Natural killer cell (primary cell): ENCODE results near the gene ENGASE. TPM values are rescaled to one million over a fixed set of nuclear protein-coding genes. Genes with fewer than 3 reads are reported as not detected.

Source experiments
- ATAC-seq, 3 donors: fragments of 150-1000 bp in 2 of 3; fragments of 200-7000 bp in 1 of 3; cut with Tn5 transposase; 1 replicate in 1 of 3; 2 replicates in 2 of 3; pipeline ENCODE4 v1.10.0; 2021; ENCODE audit warnings: mild to moderate bottlenecking in 2 of 3, moderate library complexity in 2 of 3
- DNase-seq, 2 donors: peaks; one replicate each; pipeline versions ENCODE4 v3.0.0 to v3.0.0-alpha.2; 2013 to 2021; ENCODE audit warnings: mixed read lengths in 1 of 2
- H3K27ac ChIP-seq: one replicate; pipeline ENCODE4 v1.5.1; 2013; ENCODE audit warnings: mild to moderate bottlenecking, low read length
- H3K27me3 ChIP-seq: one replicate; pipeline ENCODE4 v1.6.1; 2013; ENCODE audit warnings: low read length; ENCODE audit not compliant: control insufficient read depth, insufficient read depth
- H3K36me3 ChIP-seq: one replicate; pipeline ENCODE4 v1.6.1; 2013; ENCODE audit warnings: low read length; ENCODE audit not compliant: control insufficient read depth, insufficient read depth
- H3K4me1 ChIP-seq: one replicate; pipeline ENCODE4 v1.6.1; 2013; ENCODE audit warnings: low read length; ENCODE audit not compliant: control insufficient read depth, insufficient read depth
- H3K4me3 ChIP-seq: one replicate; pipeline ENCODE4 v1.5.1; 2013; ENCODE audit warnings: low read length
- H3K9me3 ChIP-seq: one replicate; pipeline ENCODE4 v1.6.1; 2013; ENCODE audit warnings: low read length; ENCODE audit not compliant: control insufficient read depth, insufficient read depth
- H3K27ac Mint-ChIP-seq, 2 donors: one replicate each; pipeline ENCODE4 v1.8.0; 2022; ENCODE audit warnings: mild to moderate bottlenecking in 2 of 2, mixed read lengths in 2 of 2, moderate library complexity in 1 of 2
- H3K27me3 Mint-ChIP-seq, 2 donors: one replicate each; pipeline ENCODE4 v1.8.0; 2022; ENCODE audit warnings: low read depth in 2 of 2, mixed read lengths in 2 of 2
- H3K36me3 Mint-ChIP-seq: one replicate; pipeline ENCODE4 v1.8.0; 2022; ENCODE audit warnings: mixed read lengths
- H3K4me1 Mint-ChIP-seq, 2 donors: one replicate each; pipeline ENCODE4 v1.8.0; 2022; ENCODE audit warnings: mixed read lengths in 2 of 2
- H3K4me3 Mint-ChIP-seq: one replicate; pipeline ENCODE4 v1.8.0; 2022; ENCODE audit warnings: mild to moderate bottlenecking, moderate library complexity, mixed read lengths
- H3K9me3 Mint-ChIP-seq, 2 donors: one replicate each; pipeline ENCODE4 v1.8.0; 2022; ENCODE audit warnings: mixed read lengths in 2 of 2
- WGBS: methylation state at CpG from one replicate; pipeline ENCODE4 v1.1.7; 2013; ENCODE audit warnings: missing lambda C conversion rate; ENCODE audit not compliant: insufficient coverage; 5-methylcytosine and 5-hydroxymethylcytosine counted together
- intact Hi-C: fragments of 100-400 bp; cut with micrococcal nuclease; formaldehyde crosslinking; loops from one replicate; pipeline ENCODE4 v1.14.2; 2022
- total RNA-seq, 4 donors: library from RNA; stranded (reverse); fragments of 120-200 nt in 1 of 4; gene quantifications; one replicate each; pipeline versions ENCODE4 v1.2.3 to v1.2.4, GENCODE V29; 2013 to 2022
- TF ChIP-seq, protein P1 (sequence below): fragments of 200-600 bp; IDR thresholded peaks from one replicate; pipeline ENCODE4 v1.8.0; 2022; ENCODE audit warnings: antibody characterized with exemption

Gene ENGASE
- total RNA-seq, 3 donors from 2014 or later (not counting 1 experiment from before 2014, with no cell fraction given), result 56.0 to 86.4 (median 56.9) TPM

DNA sequence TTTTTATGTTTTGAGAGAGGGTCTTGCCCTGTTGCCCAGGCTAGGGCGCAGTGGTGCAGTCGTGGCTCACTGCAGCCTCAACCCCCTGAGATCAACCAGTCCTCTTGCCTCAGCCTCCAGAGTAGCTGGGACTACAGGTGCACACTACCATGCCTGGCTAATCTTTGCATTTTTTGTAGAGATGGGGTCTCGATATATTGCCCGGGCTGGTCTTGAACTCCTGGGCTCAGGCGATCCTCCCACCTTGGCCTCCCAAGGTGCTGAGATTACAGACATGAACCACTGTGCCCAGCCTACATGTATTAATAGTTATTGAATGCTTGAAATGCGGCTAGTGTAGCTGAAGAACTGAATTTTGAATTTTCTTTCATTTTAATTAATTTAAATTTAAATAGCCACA, 38.4 kb upstream of the ENGASE start:
- peaks cover 10 to 12% of the 10 kb centered on the region in 2 donors for H3K27me3 Mint-ChIP-seq
- Histone ChIP-seq H3K4me3 (no peak overlapping the region), H3K4me1 (no peaks in the 10 kb centered on the region), H3K27ac (no peak overlapping the region), H3K36me3 (no peaks in the 10 kb centered on the region), H3K27me3 (no peaks in the 10 kb centered on the region), H3K9me3 (no peaks in the 10 kb centered on the region)
- TF ChIP-seq, protein P1, sequence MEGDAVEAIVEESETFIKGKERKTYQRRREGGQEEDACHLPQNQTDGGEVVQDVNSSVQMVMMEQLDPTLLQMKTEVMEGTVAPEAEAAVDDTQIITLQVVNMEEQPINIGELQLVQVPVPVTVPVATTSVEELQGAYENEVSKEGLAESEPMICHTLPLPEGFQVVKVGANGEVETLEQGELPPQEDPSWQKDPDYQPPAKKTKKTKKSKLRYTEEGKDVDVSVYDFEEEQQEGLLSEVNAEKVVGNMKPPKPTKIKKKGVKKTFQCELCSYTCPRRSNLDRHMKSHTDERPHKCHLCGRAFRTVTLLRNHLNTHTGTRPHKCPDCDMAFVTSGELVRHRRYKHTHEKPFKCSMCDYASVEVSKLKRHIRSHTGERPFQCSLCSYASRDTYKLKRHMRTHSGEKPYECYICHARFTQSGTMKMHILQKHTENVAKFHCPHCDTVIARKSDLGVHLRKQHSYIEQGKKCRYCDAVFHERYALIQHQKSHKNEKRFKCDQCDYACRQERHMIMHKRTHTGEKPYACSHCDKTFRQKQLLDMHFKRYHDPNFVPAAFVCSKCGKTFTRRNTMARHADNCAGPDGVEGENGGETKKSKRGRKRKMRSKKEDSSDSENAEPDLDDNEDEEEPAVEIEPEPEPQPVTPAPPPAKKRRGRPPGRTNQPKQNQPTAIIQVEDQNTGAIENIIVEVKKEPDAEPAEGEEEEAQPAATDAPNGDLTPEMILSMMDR, result no peak
- H3K4me1 Mint-ChIP-seq, result no peaks in the 10 kb centered on the region
- no peak for ATAC-seq
- no peak overlapping the region for H3K4me3 Mint-ChIP-seq
- no peak for DNase-seq
- WGBS, result 91% methylated on average over 6 of the region's 6 CpGs
- no peaks in the 10 kb centered on the region for H3K9me3 Mint-ChIP-seq
- no peaks in the 10 kb centered on the region for H3K36me3 Mint-ChIP-seq
- H3K27ac Mint-ChIP-seq, result no peak overlapping the region
- intact Hi-C loops, result no loop called here

DNA sequence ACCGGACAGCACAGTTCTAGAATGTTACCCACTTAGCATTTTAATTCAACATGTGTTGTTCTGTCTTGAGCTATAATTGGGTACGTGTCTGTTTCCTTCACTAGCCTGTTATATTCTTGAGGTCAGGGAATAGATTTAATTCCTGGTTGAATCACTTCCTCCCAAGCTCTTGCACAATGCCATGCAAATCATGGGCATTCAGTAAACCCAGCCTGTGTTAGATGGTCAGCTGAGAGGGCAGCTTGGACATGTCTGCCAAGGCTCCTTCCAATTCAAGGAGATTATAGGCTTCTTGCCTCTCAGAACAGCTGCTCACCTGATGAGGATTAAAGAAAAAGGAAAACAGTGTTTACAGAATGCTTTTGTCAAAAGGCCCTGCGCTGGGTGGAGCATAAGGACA, 38.0 kb upstream of the ENGASE start:
- no peak for ATAC-seq
- no peak overlapping the region for H3K4me3 Mint-ChIP-seq

DNA sequence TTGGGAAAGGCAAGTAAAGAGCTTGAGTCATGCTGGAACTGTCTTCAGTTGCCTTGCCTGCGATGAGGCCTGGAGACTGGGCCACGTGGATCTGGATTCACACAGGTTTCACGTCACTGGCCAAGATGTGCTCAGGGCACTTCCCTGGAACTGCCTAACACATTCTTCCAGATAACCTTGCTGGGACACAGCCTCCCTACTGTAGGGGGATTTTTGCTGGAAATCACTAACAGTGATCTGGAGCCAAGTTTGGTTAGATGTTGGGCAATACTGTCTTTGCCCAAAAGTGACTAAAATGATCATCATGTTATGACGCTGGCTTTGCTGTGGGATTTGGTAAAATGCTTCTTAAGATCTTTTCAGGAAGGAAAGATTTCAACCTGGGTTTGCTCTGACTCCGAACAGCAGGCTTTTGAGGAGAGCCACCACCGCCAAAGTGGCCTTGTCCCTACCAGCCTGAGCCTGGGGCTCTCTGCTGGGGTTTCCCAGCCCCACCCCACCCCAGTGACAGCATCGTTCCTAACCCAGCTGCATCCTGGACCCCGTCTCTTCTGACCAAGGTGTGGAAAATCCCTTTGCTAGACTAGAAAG, 36.0 kb upstream of the ENGASE start:
- Mint-ChIP-seq H3K27ac (no peak overlapping the region), H3K36me3 (no peaks in the 10 kb centered on the region), H3K27me3 (peaks cover 0 to 7% of the 10 kb centered on the region in 2 donors), H3K9me3 (no peaks in the 10 kb centered on the region), H3K4me3 (no peak overlapping the region), H3K4me1 (peaks cover 0 to 6% of the 10 kb centered on the region in 2 donors)
- no peaks in the 10 kb centered on the region for H3K4me1 ChIP-seq
- TF ChIP-seq, protein P1, result no peak
- no peak for DNase-seq
- no peaks in the 10 kb centered on the region for H3K27me3 ChIP-seq
- WGBS, result 70% methylated on average over 8 of the region's 8 CpGs
- intact Hi-C loops, result no loop called here
- H3K4me3 ChIP-seq, result no peak overlapping the region
- no peak for ATAC-seq
- H3K9me3 ChIP-seq, result no peaks in the 10 kb centered on the region
- no peak overlapping the region for H3K27ac ChIP-seq
- H3K36me3 ChIP-seq, result no peaks in the 10 kb centered on the region

More for the DNA sequence above, 38.0 kb upstream of the ENGASE start:
- Mint-ChIP-seq H3K27me3 (peaks cover 10% of the 10 kb centered on the region in 2 donors), H3K36me3 (no peaks in the 10 kb centered on the region), H3K4me1 (no peaks in the 10 kb centered on the region), H3K9me3 (no peaks in the 10 kb centered on the region), H3K27ac (no peak overlapping the region)
- no peaks in the 10 kb centered on the region for H3K4me1 ChIP-seq
- no peak for DNase-seq
- no peaks in the 10 kb centered on the region for H3K27me3 ChIP-seq
- no peak overlapping the region for H3K27ac ChIP-seq
- TF ChIP-seq, protein P1, result no peak
- intact Hi-C loops, result no loop called here
- H3K9me3 ChIP-seq, result no peaks in the 10 kb centered on the region
- 80% methylated on average over 2 of the region's 3 CpGs for WGBS
- no peaks in the 10 kb centered on the region for H3K36me3 ChIP-seq
- no peak overlapping the region for H3K4me3 ChIP-seq

DNA sequence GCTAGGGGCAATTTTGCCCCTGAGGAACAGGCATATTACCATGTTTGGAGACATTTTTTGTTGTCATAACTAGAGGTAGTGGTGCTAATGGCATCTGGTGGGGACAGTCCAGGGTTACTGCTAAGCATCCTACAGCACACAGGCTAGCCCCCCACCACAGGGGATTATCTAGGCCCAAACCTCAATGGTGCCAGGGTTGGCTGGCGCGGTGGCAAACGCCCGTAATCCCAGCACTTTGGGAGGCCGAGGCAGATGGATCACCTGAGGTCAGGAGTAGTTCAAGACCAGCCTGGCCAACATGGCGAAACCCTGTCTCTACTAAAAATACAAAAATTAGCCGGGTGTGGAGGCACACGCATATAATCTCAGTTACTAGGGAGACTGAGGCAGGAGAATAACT, 35.5 kb upstream of the ENGASE start:
- TF ChIP-seq, protein P1, result no peak
- peaks cover 0 to 7% of the 10 kb centered on the region in 2 donors for H3K27me3 Mint-ChIP-seq
- no peak overlapping the region for H3K27ac Mint-ChIP-seq
- peaks cover 0 to 6% of the 10 kb centered on the region in 2 donors for H3K4me1 Mint-ChIP-seq
- H3K4me1 ChIP-seq, result no peaks in the 10 kb centered on the region
- H3K27me3 ChIP-seq, result no peaks in the 10 kb centered on the region
- no peak overlapping the region for H3K4me3 ChIP-seq
- no peak overlapping the region for H3K4me3 Mint-ChIP-seq
- H3K27ac ChIP-seq, result no peak overlapping the region
- no peak for DNase-seq
- H3K36me3 Mint-ChIP-seq, result no peaks in the 10 kb centered on the region
- no peak for ATAC-seq
- intact Hi-C loops, result no loop called here
- WGBS, result 95% methylated on average over 8 of the region's 8 CpGs
- no peaks in the 10 kb centered on the region for H3K9me3 Mint-ChIP-seq
- no peaks in the 10 kb centered on the region for H3K36me3 ChIP-seq
- H3K9me3 ChIP-seq, result no peaks in the 10 kb centered on the region
